ENCODE data around the gene PNPLA4. TPM values are rescaled to one million over a fixed set of nuclear protein-coding genes. Genes with fewer than 3 reads are reported as not detected.

PNPLA4 gene
- total RNA-seq (2014; rRNA removed; shearing (Covaris generic)): 18.6 and 25.0 TPM in 2 replicates

- peak; percentile 89 for DNase-seq
- H3K4me3 ChIP-seq (ENCODE audit: insufficient read depth, low read depth, low read length): peak within 1 kb of the TSS; percentile 78
- no peaks in the 10 kb centered on the region for H3K27me3 ChIP-seq (ENCODE audit: control insufficient read depth, insufficient read depth, low read length)
- no peaks in the 10 kb centered on the region; the same call in 1 of the 2 replicates for H3K36me3 ChIP-seq (replicated peaks; ENCODE audit: control insufficient read depth, insufficient read depth, low read length)
Observed at GRCh38 chrX:7927259-7928167, at the start of gene PNPLA4. Gene PNPLA4, minus strand, starts transcription at chrX:7927413. Its CDS starts 1,294 bp downstream, at chrX:7926119.

- DNase-seq: no peak
- Histone ChIP-seq H3K36me3 (replicated peaks; ENCODE audit: control insufficient read depth, insufficient read depth, low read length) (no peaks in the 10 kb centered on the region), H3K4me3 (ENCODE audit: insufficient read depth, low read depth, low read length) (no peak overlapping the region), H3K27me3 (ENCODE audit: control insufficient read depth, insufficient read depth, low read length) (no peaks in the 10 kb centered on the region)
Observed at GRCh38 chrX:7972586-7972985, 45.4 kb upstream of the PNPLA4 start.

- Histone ChIP-seq H3K4me3 (ENCODE audit: insufficient read depth, low read depth, low read length) (no peak overlapping the region), H3K36me3 (replicated peaks; ENCODE audit: control insufficient read depth, insufficient read depth, low read length) (no peaks in the 10 kb centered on the region), H3K27me3 (ENCODE audit: control insufficient read depth, insufficient read depth, low read length) (no peaks in the 10 kb centered on the region)
- DNase-seq: no peak
Observed at GRCh38 chrX:7970428-7970827, 43.2 kb upstream of the PNPLA4 start.

- H3K36me3 ChIP-seq (replicated peaks; ENCODE audit: control insufficient read depth, insufficient read depth, low read length): no peaks in the 10 kb centered on the region
- H3K4me3 ChIP-seq (ENCODE audit: insufficient read depth, low read depth, low read length): no peak overlapping the region
- no peak for DNase-seq
- no peaks in the 10 kb centered on the region for H3K27me3 ChIP-seq (ENCODE audit: control insufficient read depth, insufficient read depth, low read length)
Observed at GRCh38 chrX:7965436-7965835, 38.2 kb upstream of the PNPLA4 start.

- DNase-seq: no peak
- no peak overlapping the region for H3K4me3 ChIP-seq (ENCODE audit: insufficient read depth, low read depth, low read length)
- no peaks in the 10 kb centered on the region for H3K27me3 ChIP-seq (ENCODE audit: control insufficient read depth, insufficient read depth, low read length)
- H3K36me3 ChIP-seq (replicated peaks; ENCODE audit: control insufficient read depth, insufficient read depth, low read length): no peaks in the 10 kb centered on the region
Observed at GRCh38 chrX:7960246-7960645, 33.0 kb upstream of the PNPLA4 start.

GRCh38 chrX:7953446-7953845 is 26.2 kb upstream of the PNPLA4 start:
- no peak for DNase-seq
- no peaks in the 10 kb centered on the region for H3K27me3 ChIP-seq (ENCODE audit: control insufficient read depth, insufficient read depth, low read length)
- no peaks in the 10 kb centered on the region for H3K36me3 ChIP-seq (replicated peaks; ENCODE audit: control insufficient read depth, insufficient read depth, low read length)
- H3K4me3 ChIP-seq (ENCODE audit: insufficient read depth, low read depth, low read length): no peak overlapping the region

- Histone ChIP-seq H3K27me3 (ENCODE audit: control insufficient read depth, insufficient read depth, low read length) (no peaks in the 10 kb centered on the region), H3K4me3 (ENCODE audit: insufficient read depth, low read depth, low read length) (no peak overlapping the region), H3K36me3 (replicated peaks; ENCODE audit: control insufficient read depth, insufficient read depth, low read length) (no peaks in the 10 kb centered on the region)
- no peak for DNase-seq
Observed at GRCh38 chrX:7950865-7951264, 23.7 kb upstream of the PNPLA4 start.

GRCh38 chrX:7948483-7948882 is 21.3 kb upstream of the PNPLA4 start:
- H3K36me3 ChIP-seq (replicated peaks; ENCODE audit: control insufficient read depth, insufficient read depth, low read length): no peaks in the 10 kb centered on the region
- no peak overlapping the region for H3K4me3 ChIP-seq (ENCODE audit: insufficient read depth, low read depth, low read length)
- no peak for DNase-seq
- no peaks in the 10 kb centered on the region for H3K27me3 ChIP-seq (ENCODE audit: control insufficient read depth, insufficient read depth, low read length)

GRCh38 chrX:7946960-7947359 is 19.7 kb upstream of the PNPLA4 start:
- Histone ChIP-seq H3K36me3 (replicated peaks; ENCODE audit: control insufficient read depth, insufficient read depth, low read length) (no peaks in the 10 kb centered on the region), H3K4me3 (ENCODE audit: insufficient read depth, low read depth, low read length) (no peak overlapping the region), H3K27me3 (ENCODE audit: control insufficient read depth, insufficient read depth, low read length) (no peaks in the 10 kb centered on the region)
- DNase-seq: no peak

- Histone ChIP-seq H3K4me3 (ENCODE audit: insufficient read depth, low read depth, low read length) (no peak overlapping the region), H3K36me3 (replicated peaks; ENCODE audit: control insufficient read depth, insufficient read depth, low read length) (no peaks in the 10 kb centered on the region), H3K27me3 (ENCODE audit: control insufficient read depth, insufficient read depth, low read length) (no peaks in the 10 kb centered on the region)
- DNase-seq: no peak
Observed at GRCh38 chrX:7943600-7944245, 16.5 kb upstream of the PNPLA4 start.

- no peaks in the 10 kb centered on the region for H3K27me3 ChIP-seq (ENCODE audit: control insufficient read depth, insufficient read depth, low read length)
- H3K4me3 ChIP-seq (ENCODE audit: insufficient read depth, low read depth, low read length): no peak overlapping the region
- no peaks in the 10 kb centered on the region for H3K36me3 ChIP-seq (replicated peaks; ENCODE audit: control insufficient read depth, insufficient read depth, low read length)
- no peak for DNase-seq
Observed at GRCh38 chrX:7941390-7942042, 14.3 kb upstream of the PNPLA4 start.

GRCh38 chrX:7934026-7934425 is 6.8 kb upstream of the PNPLA4 start:
- no peak for DNase-seq
- H3K27me3 ChIP-seq (ENCODE audit: control insufficient read depth, insufficient read depth, low read length): no peaks in the 10 kb centered on the region
- H3K4me3 ChIP-seq (ENCODE audit: insufficient read depth, low read depth, low read length): no peak overlapping the region
- H3K36me3 ChIP-seq (replicated peaks; ENCODE audit: control insufficient read depth, insufficient read depth, low read length): no peaks in the 10 kb centered on the region

GRCh38 chrX:7926914-7927258 is 327 bp downstream of the PNPLA4 start:
- DNase-seq: no peak
- Histone ChIP-seq H3K27me3 (ENCODE audit: control insufficient read depth, insufficient read depth, low read length) (no peaks in the 10 kb centered on the region), H3K4me3 (ENCODE audit: insufficient read depth, low read depth, low read length) (peak overlapping the region; percentile 78), H3K36me3 (replicated peaks; ENCODE audit: control insufficient read depth, insufficient read depth, low read length) (no peaks in the 10 kb centered on the region; the same call in 1 of the 2 replicates)

GRCh38 chrX:7926501-7926900 is 712 bp downstream of the PNPLA4 start:
- DNase-seq: no peak
- Histone ChIP-seq H3K36me3 (replicated peaks; ENCODE audit: control insufficient read depth, insufficient read depth, low read length) (no peaks in the 10 kb centered on the region; the same call in 1 of the 2 replicates), H3K27me3 (ENCODE audit: control insufficient read depth, insufficient read depth, low read length) (no peaks in the 10 kb centered on the region), H3K4me3 (ENCODE audit: insufficient read depth, low read depth, low read length) (peak overlapping the region; percentile 78)
